ENCODE measurements around the gene LAMA1.

The LAMA1 gene, protein sequence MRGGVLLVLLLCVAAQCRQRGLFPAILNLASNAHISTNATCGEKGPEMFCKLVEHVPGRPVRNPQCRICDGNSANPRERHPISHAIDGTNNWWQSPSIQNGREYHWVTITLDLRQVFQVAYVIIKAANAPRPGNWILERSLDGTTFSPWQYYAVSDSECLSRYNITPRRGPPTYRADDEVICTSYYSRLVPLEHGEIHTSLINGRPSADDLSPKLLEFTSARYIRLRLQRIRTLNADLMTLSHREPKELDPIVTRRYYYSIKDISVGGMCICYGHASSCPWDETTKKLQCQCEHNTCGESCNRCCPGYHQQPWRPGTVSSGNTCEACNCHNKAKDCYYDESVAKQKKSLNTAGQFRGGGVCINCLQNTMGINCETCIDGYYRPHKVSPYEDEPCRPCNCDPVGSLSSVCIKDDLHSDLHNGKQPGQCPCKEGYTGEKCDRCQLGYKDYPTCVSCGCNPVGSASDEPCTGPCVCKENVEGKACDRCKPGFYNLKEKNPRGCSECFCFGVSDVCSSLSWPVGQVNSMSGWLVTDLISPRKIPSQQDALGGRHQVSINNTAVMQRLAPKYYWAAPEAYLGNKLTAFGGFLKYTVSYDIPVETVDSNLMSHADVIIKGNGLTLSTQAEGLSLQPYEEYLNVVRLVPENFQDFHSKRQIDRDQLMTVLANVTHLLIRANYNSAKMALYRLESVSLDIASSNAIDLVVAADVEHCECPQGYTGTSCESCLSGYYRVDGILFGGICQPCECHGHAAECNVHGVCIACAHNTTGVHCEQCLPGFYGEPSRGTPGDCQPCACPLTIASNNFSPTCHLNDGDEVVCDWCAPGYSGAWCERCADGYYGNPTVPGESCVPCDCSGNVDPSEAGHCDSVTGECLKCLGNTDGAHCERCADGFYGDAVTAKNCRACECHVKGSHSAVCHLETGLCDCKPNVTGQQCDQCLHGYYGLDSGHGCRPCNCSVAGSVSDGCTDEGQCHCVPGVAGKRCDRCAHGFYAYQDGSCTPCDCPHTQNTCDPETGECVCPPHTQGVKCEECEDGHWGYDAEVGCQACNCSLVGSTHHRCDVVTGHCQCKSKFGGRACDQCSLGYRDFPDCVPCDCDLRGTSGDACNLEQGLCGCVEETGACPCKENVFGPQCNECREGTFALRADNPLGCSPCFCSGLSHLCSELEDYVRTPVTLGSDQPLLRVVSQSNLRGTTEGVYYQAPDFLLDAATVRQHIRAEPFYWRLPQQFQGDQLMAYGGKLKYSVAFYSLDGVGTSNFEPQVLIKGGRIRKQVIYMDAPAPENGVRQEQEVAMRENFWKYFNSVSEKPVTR (N-terminal part only)

DNA sequence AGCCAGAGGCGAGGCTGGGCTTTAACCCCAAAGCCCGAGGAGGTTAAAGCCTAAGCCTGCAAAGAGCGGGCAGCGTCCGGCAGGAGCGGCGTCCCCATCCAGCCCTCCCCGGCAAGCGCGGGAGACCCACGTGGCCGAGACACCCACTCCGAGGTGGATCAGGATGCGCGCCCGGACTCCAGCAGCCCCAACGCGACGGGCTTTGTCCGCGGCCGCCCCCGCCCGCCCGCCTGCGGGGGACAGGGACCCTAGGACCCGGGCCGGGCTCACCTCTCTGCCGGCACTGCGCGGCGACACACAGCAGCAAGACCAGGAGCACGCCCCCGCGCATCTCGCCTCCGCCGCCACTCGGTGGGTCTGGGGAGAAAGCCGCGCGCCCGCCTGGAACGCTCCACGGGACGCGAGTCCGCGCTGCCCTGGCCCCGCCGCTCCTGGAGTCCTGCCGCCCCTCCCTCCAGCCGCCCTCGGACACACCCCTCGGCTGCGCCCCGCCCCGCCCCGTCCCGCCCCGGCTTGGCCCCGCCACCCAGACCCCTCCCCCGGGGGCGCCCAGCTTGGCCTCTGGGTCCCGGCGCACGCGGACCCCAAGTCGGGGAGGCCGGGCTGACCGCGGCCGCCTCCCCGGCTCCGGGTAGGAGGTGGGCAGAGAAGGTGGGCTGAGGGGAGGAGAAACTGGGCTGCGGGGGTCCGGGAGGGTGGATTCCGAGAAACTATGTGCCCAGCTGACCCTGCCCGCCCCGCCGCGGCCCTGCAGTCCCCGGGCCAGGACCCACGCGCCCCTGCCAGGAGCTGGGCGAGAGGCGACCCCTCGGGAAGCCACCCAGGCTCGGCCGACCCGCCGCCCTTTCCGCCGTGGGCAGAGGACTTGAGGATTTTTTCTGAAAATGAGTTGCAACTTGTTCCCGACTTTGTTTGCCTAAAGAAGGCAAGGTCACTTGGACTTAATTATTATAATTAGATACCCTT, at the start of gene LAMA1:
Gene LAMA1 (minus strand): TSS at position 408 of the 966 bp plus-strand sequence. CDS start 77 bp downstream, at position 331.
- no peak for TF ChIP-seq GATA3 (IDR thresholded peaks at IDR 0.05; ENCODE audit: low read depth, low read length)
- TF ChIP-seq GATA2 (IDR thresholded peaks at IDR 0.05; ENCODE audit: low read depth, low read length), result no peak

DNA sequence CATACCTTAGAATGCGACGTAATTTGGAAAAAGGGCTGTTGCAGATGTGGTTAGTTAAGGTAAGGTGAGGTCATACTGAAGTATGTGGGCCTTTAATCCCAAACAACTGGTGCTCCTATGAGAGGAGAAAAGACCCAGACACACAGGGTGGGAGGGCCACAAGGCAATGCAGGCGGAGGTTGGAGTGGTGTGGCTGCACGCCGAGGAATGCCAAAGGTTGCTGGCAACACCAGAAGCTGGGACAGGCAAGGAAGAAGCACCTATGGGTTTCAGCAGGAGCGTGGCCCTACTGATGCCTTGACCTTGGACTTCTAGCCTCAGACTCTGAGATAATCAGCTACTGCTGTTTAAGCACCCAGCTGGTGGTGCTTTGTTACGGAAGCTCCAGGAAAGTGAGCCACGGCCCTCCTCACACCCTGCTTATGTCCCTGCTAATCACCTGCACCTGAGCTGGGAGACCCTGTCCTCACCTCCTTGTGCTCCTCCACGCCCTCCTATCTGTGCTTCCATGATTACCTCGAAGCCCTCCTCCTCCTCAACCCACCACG, 48.3 kb upstream of the LAMA1 start:
- TF ChIP-seq GATA2 (IDR thresholded peaks at IDR 0.05; ENCODE audit: low read depth, low read length) (no peak), GATA3 (IDR thresholded peaks at IDR 0.05; ENCODE audit: low read depth, low read length) (no peak)

DNA sequence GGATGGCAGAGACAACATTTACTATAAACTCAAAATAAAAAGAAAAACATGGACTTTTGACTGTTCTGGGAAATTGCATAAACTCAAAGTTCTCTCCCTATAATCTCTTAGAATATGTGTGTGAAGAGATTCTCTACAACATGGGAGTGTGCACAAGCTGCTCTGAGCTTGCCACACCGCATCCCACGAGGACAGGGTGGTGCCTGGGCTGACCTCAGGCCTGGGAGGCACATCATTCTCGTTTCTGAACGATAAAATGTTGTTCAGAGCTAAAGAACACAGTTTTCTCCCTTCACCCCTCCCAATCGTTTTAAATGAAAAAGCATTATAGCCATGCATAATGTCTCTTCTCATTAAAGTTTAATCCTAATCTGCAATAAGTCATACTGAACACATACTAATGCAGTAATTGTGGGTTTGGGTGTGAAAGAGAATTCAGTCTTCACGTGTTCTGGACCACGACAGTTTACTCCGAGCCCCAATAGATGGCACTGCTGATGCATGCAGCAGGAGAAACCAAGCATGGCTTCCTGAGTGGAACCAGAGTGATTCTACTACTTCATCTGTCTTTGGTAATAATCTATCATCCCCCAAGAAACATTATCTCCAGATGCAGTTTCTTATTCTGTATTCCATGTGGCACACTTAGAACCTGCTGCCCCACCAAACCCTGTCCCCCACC, 46.9 kb upstream of the LAMA1 start:
- no peak for TF ChIP-seq GATA2 (IDR thresholded peaks at IDR 0.05; ENCODE audit: low read depth, low read length)
- TF ChIP-seq GATA3 (IDR thresholded peaks at IDR 0.05; ENCODE audit: low read depth, low read length), result no peak

DNA sequence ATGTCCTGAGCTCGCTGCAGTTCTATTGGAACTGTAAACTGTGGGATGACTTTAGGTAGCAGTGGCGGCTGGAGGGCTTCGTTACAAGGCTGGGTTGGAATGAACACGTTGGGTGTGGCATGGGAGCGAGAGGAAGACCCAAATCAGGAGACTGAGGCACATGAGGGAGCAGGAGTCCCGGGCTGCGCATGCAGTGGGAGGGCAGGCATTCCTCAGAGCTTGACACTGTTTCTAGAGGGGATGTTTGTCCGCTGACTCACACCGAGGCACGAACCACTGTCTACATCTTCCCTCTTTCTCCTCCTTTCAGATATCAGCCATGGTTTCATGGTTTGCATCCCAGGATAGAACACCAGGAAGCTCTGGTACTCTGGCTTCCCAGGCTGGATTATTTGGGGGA, 40.6 kb upstream of the LAMA1 start:
- TF ChIP-seq GATA3 (IDR thresholded peaks at IDR 0.05; ENCODE audit: low read depth, low read length) (no peak), GATA2 (IDR thresholded peaks at IDR 0.05; ENCODE audit: low read depth, low read length) (no peak)

DNA sequence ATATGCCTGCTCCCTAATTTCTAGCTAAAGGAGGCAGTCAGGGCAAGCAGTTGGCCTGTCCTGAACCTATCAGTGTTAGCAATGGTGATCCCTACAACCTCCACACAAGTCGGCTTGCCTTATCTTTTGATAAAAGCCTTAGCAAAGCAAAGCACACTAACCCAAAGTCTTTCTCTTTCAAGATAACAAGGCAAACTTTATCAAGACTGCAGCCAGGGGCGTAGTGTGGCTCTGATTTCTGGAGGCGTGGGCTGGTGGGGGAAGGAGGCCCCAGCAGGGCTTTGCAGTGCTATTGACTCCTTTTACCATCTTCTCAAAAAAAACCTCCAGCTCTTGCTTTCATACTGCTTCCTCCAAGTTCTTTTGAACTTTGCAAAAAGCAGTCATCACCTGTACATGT, 40.2 kb upstream of the LAMA1 start:
- no peak for TF ChIP-seq GATA3 (IDR thresholded peaks at IDR 0.05; ENCODE audit: low read depth, low read length)
- no peak for TF ChIP-seq GATA2 (IDR thresholded peaks at IDR 0.05; ENCODE audit: low read depth, low read length)

DNA sequence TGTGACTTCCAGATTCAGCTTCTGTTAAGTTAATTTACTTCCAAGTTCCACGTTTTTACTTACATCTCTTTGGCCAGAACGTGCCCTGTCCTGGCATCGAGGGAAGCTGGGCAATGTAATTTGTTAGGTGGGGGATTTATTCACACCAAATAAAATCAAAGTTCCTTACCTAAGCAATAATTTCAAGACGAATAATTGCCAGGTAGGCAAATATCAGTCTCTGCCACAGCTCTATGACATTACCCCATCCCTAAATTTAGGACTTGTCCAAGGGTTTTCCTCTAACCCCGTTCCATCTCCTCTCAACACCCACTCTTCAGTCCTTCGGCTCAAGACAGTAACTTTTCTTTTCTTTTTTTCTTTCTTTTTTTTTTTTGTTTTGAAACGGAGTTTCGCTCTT, 38.3 kb upstream of the LAMA1 start:
- TF ChIP-seq GATA3 (IDR thresholded peaks at IDR 0.05; ENCODE audit: low read depth, low read length) (no peak), GATA2 (IDR thresholded peaks at IDR 0.05; ENCODE audit: low read depth, low read length) (no peak)

DNA sequence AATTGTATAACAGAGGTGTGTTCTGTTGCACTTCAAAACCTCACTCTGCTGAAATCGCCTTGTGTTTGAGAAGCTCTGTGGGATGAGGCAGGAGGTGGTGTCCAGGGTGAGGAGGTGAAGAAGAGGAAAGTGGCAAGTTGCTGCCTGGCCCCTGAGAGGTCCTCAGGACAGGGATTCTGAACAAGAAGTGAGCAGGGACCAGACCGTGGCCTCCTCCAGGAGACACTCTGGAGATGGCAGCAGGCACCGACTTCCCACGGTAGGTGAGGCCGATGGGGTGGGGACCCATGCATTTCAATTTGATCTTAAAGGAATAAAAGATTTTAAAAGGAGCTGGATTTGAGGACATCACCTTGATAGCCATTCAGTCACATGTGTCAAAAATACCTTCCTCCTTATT, 37.5 kb upstream of the LAMA1 start:
- TF ChIP-seq GATA3 (IDR thresholded peaks at IDR 0.05; ENCODE audit: low read depth, low read length) (no peak), GATA2 (IDR thresholded peaks at IDR 0.05; ENCODE audit: low read depth, low read length) (no peak)

DNA sequence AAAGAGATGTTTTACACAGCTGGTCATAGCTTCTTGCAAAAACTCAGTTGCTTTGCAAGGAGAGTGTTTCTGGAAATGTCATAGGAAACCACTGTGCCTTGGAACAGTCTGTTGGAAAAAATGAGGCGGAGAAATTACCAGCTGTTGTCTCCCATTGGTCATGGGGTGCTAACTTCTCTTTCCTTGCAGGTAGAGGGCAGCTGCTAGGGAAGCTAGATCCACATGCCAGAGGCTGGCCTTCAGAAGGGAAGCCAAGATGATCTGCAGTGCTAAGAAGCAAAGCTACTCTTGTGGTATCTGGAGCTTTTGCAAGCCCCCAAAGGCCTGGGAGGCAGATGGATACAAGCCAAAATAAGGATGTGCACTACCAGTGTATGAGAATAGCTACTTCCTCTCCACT, 34.8 kb upstream of the LAMA1 start:
- TF ChIP-seq GATA3 (IDR thresholded peaks at IDR 0.05; ENCODE audit: low read depth, low read length) (no peak), GATA2 (IDR thresholded peaks at IDR 0.05; ENCODE audit: low read depth, low read length) (no peak)

DNA sequence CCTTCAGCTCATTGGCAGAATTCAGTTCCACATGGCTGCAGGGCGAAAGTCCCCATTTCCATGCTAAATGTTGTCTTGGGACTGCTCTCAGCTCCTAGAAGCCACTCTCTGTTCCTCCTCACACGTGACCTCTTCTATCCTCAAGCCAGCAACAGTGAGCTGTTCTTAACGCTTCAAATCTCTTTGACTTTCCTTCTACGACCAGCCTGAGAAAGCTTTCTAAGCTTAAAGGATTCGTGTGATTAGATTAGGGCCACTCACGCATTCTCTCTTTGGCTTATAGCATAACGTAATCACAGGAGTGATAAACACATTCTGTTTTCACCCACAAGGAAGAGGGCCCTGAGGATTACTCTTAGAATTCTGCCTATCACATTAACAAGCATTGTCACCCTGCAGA, 29.8 kb upstream of the LAMA1 start:
- TF ChIP-seq GATA2 (IDR thresholded peaks at IDR 0.05; ENCODE audit: low read depth, low read length), result no peak
- TF ChIP-seq GATA3 (IDR thresholded peaks at IDR 0.05; ENCODE audit: low read depth, low read length), result no peak

DNA sequence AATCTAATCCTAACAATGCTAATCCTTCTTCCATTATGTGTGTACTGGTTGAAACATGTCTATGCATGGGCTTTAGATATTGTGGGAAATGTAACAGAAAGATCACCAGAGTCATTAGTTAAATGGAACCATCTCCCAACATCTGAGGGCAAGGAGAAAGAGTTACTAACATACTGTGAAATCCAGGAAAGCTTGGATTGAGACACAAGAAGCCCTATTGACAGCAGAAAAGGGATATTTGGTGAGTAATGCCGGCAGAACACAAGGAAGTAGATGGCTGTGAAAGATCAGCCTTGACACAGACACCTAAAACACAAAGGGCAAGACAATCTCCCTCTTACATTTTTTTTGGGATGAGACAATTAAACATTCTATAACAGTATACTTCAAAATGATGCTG, 28.5 kb upstream of the LAMA1 start:
- TF ChIP-seq GATA2 (IDR thresholded peaks at IDR 0.05; ENCODE audit: low read depth, low read length) (no peak), GATA3 (IDR thresholded peaks at IDR 0.05; ENCODE audit: low read depth, low read length) (no peak)

DNA sequence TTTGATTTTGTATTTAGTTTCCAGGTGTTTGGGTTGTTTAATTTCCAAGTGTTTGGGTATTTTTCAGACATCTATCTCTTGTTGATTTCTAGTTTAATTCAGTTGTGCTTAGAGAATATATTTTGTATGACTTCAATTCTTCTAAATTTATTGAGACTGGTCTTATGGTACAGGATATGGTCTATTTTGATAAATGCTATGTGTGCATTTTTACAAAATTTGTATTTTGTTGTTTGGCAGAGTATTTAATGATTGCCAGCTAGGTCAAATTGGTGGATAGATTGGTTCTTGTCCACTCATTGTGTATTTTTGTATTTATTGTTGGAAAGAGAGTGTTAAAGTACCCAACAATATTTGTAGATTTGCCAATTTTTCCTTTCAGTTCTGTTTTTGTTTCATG, 23.7 kb upstream of the LAMA1 start:
- TF ChIP-seq GATA3 (IDR thresholded peaks at IDR 0.05; ENCODE audit: low read depth, low read length) (no peak), GATA2 (IDR thresholded peaks at IDR 0.05; ENCODE audit: low read depth, low read length) (no peak)

DNA sequence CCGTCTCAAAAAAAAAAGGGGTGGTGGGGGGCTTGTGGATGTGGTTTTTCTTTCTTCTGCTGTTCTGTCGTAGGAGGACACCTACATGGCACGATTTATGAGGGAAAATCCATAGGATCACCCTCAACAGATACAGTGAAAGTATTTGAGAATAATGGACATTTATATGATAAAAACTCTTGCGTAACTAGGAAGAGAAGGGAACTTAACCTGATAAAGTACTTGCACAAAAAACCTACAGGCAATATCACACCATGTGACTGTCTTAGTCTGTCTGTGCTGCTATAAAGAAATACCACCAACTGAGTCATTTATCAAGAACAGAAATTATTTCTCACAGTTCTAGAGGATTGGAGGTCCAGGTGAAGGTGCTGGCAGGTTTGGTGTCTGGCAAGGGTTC, 21.8 kb upstream of the LAMA1 start:
- TF ChIP-seq GATA3 (IDR thresholded peaks at IDR 0.05; ENCODE audit: low read depth, low read length) (no peak), GATA2 (IDR thresholded peaks at IDR 0.05; ENCODE audit: low read depth, low read length) (no peak)

Measured in SH-SY5Y (cell line).